Measurements from ENCODE around the gene HOXB6. TPM values are rescaled to one million over a fixed set of nuclear protein-coding genes. Genes with fewer than 3 reads are reported as not detected.
A peak's percentile ranks its signal among the peaks of the same experiment; 100 is the strongest.

HOXB6 gene
- total RNA-seq, 4 donors from 2014 or later = 0.88 to 18.2 (median 7.3) TPM; not detected in 1

DNA sequence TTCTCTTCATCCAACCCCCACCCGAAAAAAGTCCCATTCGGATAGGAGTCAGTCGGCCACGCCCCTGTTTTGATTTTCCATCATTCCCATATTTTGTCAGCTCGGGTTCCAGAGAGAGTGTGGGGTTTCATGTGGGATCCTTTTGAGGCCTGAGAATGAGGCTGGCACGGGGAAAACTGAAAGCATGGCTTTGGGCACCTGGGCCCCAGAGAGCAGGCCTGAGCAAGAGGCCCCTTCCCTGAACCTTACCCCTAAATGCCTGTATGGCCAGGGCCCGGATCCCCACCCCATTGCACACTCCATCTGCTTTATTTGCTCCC, 22.1 kb downstream of the HOXB6 start:
- H3K27me3 ChIP-seq = peaks cover 0 to 66% of the 10 kb centered on the region in 2 donors
- H3K36me3 ChIP-seq = no peaks in the 10 kb centered on the region
- no peak for TF ChIP-seq POLR2A (IDR thresholded peaks at IDR 0.05)
- TF ChIP-seq, protein P1, sequence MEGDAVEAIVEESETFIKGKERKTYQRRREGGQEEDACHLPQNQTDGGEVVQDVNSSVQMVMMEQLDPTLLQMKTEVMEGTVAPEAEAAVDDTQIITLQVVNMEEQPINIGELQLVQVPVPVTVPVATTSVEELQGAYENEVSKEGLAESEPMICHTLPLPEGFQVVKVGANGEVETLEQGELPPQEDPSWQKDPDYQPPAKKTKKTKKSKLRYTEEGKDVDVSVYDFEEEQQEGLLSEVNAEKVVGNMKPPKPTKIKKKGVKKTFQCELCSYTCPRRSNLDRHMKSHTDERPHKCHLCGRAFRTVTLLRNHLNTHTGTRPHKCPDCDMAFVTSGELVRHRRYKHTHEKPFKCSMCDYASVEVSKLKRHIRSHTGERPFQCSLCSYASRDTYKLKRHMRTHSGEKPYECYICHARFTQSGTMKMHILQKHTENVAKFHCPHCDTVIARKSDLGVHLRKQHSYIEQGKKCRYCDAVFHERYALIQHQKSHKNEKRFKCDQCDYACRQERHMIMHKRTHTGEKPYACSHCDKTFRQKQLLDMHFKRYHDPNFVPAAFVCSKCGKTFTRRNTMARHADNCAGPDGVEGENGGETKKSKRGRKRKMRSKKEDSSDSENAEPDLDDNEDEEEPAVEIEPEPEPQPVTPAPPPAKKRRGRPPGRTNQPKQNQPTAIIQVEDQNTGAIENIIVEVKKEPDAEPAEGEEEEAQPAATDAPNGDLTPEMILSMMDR (IDR thresholded peaks at IDR 0.05) = no peak
- peak overlapping the region in 1 of 2 donors; percentile 37 for H3K4me3 ChIP-seq
- H3K27ac ChIP-seq = peak overlapping the region; percentile 73 to 87
- no peaks in the 10 kb centered on the region for H3K9me3 ChIP-seq
- peaks cover 0 to 6% of the 10 kb centered on the region in 2 donors for H3K4me1 ChIP-seq
- DNase-seq = no peak
- intact Hi-C loops (cut with DNase I; ENCODE audit: low total_unique reads) = no loop called here

- no peak overlapping the region for H3K4me3 ChIP-seq
Measured at GRCh38 chr17:48579760-48580554, 24.8 kb downstream of the HOXB6 start.

GRCh38 chr17:48579471-48579759, 25.4 kb downstream of the HOXB6 start:
- Histone ChIP-seq H3K4me1 (peaks cover 0 to 4% of the 10 kb centered on the region in 2 donors), H3K36me3 (no peaks in the 10 kb centered on the region), H3K27me3 (peaks cover 0 to 55% of the 10 kb centered on the region in 2 donors), H3K4me3 (no peak overlapping the region), H3K27ac (peak overlapping the region in 1 of 2 donors; percentile 87), H3K9me3 (no peaks in the 10 kb centered on the region)
- no peak for DNase-seq
- intact Hi-C loops (cut with DNase I; ENCODE audit: low total_unique reads) = no loop called here
- no peak for TF ChIP-seq POLR2A (IDR thresholded peaks at IDR 0.05)
- TF ChIP-seq, protein P1 (IDR thresholded peaks at IDR 0.05) = no peak

More at GRCh38 chr17:48579760-48580554, 24.8 kb downstream of the HOXB6 start:
- DNase-seq = no peak
- H3K27ac ChIP-seq = peak overlapping the region; percentile 73 to 87
- no peak for TF ChIP-seq POLR2A (IDR thresholded peaks at IDR 0.05)
- TF ChIP-seq, protein P1 (IDR thresholded peaks at IDR 0.05) = no peak
- intact Hi-C loops (cut with DNase I; ENCODE audit: low total_unique reads) = no loop called here
- H3K27me3 ChIP-seq = peaks cover 0 to 57% of the 10 kb centered on the region in 2 donors
- peaks cover 0 to 7% of the 10 kb centered on the region in 2 donors for H3K4me1 ChIP-seq
- H3K9me3 ChIP-seq = no peaks in the 10 kb centered on the region
- H3K36me3 ChIP-seq = no peaks in the 10 kb centered on the region

DNA sequence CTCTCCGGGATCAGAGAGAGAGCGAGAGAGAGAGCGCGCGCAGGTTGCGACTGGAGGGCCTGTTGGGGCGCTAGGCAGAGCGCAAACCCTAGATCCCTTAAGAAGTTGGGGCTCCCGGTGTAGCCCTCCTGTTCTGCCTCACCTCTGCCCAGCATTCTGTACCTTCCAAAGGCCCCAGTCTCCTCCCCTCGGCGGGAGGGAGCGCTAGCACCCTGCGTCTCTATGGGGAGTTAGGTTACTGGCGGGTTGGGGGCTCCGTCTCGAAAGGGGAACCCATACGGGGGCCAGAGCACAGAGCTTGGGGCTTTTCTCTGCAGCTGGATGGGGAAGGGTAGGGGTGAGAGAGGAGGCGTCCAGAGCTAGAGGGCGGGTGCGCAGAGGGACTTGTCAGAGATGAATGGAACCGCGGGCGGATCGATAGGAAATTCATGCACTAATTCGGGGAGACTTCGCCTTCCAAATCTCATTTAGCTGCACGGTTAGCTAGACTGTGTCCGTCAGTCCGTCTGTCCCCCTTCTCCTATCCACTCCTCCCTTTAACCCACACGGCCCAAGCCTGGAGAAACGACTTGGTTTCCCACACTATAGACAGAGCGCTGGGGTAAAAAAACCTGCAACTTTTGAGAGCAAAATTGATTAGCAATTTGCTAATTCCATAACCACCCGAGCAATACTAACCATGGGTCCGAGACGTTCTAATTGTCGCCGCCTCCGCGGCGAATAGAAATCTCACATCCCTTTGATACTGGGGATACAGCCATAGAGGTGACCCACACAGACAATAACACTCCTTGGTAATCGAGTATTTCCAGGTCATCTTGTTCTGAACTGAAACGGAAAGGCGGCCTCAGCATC, 25.9 kb downstream of the HOXB6 start:
- Histone ChIP-seq H3K27ac (peak overlapping the region; percentile 68 to 87), H3K9me3 (no peaks in the 10 kb centered on the region), H3K4me3 (peak overlapping the region; percentile 29 to 39), H3K27me3 (peaks cover 0 to 49% of the 10 kb centered on the region in 2 donors), H3K4me1 (peaks cover 0 to 4% of the 10 kb centered on the region in 2 donors), H3K36me3 (no peaks in the 10 kb centered on the region)
- intact Hi-C loops (cut with DNase I; ENCODE audit: low total_unique reads) = no loop called here
- TF ChIP-seq, protein P1 (IDR thresholded peaks at IDR 0.05) = no peak
- no peak for TF ChIP-seq POLR2A (IDR thresholded peaks at IDR 0.05)
- no peak for DNase-seq

Data from uterus (tissue), 4 donors.